Activated CD4-positive, alpha-beta T cell treated with anti-CD3 and anti-CD28 coated beads for 48 hours (primary cell): ENCODE results near the gene ERAS.
"Not testable (repeated sequence)": the region's sequence is repeated elsewhere in the genome, so short reads cannot be mapped to it uniquely, and the experiment has no call there.

Experiments
- DNase-seq: peaks from one replicate; pipeline ENCODE4 v3.0.0-alpha.2; 2020

ERAS gene

DNA sequence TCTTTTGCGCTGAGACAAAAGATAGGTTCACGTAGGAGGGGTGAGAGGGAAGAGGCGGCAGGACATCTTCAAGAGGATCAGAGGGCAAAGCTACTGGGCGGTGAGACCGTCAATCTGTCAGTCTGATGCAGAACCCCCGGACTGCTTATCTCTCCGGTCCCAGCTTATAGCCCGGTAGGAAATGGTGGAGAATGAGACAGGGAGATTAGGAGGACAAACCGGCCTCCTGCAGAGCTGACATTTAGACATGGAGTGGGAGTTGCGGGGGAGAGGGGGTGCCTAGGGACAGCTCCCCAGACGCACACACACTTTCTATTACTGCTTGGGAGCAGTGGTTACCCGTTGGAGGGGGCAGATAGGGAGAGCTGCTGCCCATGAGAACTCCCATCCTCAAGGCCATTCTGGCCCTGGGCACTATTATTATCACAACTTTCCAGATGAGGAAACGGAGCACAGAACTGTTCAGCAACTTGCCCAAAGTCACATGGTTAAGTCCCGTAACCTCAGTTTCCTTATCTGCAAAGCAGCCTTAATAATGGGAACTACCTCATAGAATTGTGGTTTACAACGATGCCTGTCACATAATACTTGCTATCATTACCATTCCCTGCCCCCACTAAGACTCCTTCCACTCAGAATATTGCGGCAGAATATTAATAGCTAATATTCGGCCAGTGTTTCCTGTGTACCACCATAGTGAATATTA, 25.6 kb upstream of the ERAS start:
- DNase-seq, result no peak

DNA sequence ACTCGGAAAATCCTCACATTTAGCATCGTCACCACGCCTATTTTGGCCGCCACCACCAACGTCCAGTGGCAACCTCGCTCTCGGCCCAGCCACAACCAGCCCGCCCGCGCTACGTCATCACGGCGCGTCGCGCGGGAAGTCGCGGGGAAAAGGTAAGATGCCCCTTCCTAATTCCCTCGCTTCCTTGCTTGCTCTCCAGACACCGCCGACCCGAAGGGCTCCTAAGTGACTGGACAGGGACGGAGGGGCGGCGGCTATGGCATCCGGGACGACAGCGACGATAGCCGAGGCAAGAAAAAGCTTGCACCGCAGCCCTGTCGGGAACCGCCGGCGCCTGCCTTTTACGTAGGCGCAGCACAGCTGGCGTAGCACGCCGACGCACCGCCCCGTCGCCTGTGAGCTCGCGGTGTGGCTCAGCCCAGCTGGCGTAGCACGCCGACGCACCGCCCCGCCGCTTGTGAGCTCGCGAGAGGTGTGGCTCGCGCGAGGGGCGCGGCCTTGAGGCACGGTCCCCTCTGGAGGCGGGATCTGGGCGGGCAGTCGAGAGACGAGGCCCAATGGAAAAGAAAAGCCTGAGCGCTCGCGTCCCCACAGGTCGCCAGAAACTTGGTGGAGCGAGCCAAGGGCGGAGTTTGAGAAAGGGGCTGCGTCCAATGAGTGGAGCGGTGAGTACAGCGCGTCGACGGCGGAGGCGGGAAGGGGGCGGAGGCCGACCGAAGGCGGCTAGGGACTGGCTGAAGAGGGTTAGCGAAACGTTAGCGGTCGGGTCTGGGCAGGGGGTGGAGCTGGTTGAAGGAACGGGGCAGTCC, 24.8 kb upstream of the ERAS start, which contains the start of gene HDAC6:
Gene HDAC6, plus strand, starts transcription at position 788 of the 809 bp plus-strand sequence. CDS start 626 bp downstream, outside the sequence.
- peak; percentile 96 for DNase-seq

DNA sequence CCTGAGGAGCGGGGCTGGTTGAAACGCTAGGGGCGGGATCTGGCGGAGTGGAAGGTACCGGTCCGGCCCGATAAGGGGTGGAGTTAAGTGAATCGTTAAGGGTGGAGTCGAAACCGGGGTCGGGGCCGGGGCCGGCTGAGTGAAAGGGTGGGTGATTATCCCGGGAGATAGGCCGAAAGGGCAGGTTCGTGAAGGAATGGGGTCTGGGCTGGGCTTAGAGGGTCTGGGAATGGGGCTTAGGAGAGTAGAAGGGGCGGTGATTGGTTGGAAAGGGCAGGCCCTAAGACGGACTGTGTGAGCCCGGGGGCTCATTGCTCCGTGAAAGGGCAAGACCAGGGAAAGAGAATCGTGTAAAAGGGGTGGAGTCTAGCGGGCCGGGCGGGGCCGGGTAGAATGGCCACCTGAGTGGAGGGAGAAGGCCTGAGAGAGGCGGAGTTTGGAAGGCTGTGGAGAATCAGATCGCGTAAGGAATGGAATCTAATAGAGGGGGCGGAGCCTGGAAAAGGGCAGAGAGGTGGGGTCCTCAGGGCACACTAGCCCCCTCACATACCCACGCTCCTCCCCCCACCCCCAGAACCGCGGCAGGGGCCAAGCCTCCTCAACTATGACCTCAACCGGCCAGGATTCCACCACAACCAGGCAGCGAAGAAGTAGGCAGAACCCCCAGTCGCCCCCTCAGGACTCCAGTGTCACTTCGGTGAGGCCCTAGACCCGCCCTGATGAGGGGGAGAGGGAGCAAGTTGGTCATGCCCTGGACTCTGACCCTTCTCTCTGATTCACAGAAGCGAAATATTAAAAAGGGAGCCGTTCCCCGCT, 24.0 kb upstream of the ERAS start:
- DNase-seq, result peak; percentile 81

DNA sequence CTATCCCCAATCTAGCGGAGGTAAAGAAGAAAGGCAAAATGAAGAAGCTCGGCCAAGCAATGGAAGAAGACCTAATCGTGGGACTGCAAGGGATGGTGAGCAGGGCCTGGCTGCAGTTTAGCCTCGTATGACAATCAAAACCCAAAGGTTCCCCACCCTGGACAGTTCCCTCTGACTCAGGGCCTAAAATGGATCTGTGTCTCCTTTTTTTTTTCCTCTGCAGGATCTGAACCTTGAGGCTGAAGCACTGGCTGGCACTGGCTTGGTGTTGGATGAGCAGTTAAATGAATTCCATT, 23.5 kb upstream of the ERAS start:
- DNase-seq, result no peak

DNA sequence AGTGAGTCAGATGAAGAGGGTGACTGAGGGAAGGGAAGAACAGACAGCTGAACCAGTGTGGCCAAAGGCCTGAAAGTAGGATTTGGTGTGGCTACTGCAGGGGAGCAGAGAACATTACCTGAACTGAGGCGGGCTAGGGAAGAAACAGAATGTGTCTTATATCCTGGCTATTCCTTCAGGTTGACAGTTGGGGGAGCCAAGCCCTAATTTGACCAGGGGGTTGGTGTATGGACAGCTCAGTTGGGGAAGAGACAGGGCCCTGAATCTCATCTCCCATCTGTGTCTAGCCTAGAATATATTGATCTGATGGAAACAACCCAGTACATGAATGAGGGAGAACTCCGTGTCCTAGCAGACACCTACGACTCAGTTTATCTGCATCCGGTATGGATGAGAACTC, 20.2 kb upstream of the ERAS start:
- no peak for DNase-seq

DNA sequence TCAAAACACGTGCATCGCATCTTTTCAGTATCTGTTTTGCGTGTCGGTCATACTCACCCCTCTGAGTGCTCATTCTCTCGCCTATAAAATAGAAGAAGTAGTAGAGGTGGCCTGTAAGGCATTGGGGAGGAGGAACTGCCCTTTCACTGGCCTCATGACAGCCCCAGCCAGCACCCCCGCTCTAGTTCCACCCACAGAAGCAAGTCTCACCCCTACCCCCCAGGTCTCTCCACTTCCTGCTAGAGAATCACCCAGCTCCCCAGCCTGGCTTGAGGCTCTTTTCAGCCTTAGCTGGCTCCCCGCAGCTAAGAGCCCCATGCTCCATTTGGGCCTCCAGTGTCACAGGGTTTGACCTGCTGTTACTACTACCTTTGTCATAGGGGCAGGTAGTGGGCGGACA, 12.7 kb upstream of the ERAS start:
- DNase-seq, result no peak

DNA sequence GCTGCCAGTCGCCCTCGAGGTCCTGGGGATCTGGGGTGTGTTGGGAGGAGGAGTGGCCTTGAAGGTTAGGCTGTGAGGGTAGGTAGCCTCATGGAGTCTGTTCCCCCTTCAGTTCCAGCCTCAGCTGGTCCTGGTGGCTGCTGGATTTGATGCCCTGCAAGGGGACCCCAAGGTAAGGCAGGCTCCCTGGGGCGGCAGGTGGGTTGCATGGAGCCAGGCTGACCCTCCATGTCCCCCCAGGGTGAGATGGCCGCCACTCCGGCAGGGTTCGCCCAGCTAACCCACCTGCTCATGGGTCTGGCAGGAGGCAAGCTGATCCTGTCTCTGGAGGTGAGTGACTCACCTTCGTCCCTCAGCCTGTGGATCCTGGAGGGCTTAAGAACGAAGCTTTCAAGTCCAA, 11.6 kb upstream of the ERAS start:
- DNase-seq, result no peak

DNA sequence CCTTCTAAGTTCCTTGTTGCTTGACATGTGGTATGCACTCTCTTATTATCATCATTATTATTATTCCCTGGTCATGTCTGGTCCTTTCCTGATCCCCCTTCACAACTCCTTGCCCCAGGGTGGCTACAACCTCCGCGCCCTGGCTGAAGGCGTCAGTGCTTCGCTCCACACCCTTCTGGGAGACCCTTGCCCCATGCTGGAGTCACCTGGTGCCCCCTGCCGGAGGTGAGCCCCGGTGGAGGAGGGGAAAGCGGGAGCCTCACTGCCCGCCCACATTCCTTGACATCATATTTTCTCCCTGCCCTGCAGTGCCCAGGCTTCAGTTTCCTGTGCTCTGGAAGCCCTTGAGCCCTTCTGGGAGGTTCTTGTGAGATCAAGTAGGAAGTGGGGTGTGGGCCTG, 11.0 kb upstream of the ERAS start:
- no peak for DNase-seq

DNA sequence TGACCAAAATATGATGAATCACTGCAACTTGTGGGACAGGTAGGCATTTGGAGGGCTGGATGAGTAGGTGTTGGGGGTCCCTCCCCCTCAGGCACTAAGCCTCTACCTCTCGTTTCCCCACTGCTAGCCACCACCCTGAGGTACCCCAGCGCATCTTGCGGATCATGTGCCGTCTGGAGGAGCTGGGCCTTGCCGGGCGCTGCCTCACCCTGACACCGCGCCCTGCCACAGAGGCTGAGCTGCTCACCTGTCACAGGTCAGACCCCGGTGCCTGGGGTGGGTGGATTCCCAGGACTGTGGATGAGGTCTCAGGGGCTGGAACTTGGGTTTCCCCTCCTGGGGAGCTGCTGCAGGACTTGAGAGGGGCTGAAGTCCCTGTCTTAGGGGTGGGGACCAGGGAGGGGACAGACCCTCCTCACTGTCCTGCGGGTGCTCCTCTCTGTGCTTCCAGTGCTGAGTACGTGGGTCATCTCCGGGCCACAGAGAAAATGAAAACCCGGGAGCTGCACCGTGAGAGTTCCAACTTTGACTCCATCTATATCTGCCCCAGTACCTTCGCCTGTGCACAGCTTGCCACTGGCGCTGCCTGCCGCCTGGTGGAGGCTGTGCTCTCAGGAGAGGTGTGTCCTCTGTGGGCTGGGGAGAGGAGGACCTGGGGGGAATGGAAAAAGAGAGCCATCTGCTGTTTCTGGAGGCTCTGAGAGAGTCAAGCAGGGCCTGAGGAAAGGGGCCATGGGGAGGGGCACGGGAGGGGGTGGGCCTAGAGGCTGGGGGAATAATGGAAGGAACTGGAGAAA, 10.1 kb upstream of the ERAS start:
- no peak for DNase-seq

DNA sequence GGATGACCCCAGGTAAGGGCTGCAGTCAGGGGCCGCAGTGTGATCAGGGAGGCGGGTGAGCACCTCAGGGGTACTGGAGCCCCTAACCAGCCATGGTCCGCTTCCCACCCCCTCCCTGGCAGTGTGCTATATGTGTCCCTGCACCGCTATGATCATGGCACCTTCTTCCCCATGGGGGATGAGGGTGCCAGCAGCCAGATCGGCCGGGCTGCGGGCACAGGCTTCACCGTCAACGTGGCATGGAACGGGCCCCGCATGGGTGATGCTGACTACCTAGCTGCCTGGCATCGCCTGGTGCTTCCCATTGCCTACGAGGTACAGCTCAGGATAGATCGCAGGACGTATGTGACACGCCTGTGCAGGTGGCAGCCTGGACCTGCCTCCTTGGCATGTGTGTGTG, 8.2 kb upstream of the ERAS start:
- no peak for DNase-seq

DNA sequence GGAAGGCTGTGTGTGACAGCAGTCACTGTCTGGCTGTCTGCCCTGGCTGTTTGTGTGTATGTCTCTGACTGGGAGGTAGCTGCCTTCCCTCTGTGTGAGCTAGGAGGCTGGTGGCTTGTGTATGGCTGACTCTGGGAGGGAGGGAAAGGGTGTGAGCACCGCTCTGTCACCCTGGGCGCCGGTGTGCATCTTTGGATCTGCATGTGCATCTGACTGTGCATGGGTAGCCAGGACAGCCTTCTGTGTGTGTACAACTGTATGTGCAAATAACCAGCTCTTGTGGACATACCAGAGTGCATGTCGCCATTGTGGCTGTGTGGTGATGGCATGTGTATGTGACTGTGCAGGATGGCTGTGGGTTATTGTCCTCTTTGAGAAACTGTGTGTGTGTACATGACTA, 7.4 kb upstream of the ERAS start:
- DNase-seq, result no peak

DNA sequence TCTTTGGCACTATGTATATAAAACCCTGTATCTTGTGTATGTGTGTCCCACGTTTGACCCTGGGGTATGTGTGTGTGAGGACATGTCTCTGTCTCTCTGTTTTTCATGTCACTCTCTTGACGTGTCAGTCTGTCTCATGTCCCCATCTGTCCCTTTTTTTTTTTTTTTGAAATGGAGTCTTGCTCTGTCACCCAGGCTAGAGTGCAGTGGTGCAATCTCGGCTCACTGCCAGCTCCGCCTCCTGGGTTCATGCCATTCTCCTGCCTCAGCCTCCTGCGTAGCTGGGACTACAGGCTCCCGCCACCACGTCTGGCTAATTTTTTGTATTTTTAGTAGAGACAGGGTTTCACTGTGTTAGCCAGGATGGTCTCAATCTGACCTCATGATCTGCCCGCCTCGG, 6.9 kb upstream of the ERAS start:
- DNase-seq, result not testable (repeated sequence)

DNA sequence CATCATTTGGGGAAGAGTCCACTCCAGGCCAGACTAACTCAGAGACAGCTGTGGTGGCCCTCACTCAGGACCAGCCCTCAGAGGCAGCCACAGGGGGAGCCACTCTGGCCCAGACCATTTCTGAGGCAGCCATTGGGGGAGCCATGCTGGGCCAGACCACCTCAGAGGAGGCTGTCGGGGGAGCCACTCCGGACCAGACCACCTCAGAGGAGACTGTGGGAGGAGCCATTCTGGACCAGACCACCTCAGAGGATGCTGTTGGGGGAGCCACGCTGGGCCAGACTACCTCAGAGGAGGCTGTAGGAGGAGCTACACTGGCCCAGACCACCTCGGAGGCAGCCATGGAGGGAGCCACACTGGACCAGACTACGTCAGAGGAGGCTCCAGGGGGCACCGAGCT, 3.3 kb upstream of the ERAS start:
- DNase-seq, result no peak

DNA sequence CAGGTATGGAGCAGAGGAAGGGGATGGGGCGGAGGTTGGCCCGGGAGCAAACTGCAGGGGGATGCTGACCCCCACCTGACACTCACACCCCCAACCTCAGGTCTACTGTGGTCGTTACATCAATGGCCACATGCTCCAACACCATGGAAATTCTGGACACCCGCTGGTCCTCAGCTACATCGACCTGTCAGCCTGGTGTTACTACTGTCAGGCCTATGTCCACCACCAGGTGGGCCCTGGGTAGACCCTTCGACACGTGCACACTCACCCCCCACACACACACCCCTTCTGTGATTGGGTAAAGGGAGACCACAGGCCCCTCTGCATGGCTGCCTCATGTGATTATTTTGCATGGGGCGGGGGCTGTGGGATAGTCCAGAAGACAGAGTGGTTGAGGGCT, 2.2 kb upstream of the ERAS start:
- no peak for DNase-seq

DNA sequence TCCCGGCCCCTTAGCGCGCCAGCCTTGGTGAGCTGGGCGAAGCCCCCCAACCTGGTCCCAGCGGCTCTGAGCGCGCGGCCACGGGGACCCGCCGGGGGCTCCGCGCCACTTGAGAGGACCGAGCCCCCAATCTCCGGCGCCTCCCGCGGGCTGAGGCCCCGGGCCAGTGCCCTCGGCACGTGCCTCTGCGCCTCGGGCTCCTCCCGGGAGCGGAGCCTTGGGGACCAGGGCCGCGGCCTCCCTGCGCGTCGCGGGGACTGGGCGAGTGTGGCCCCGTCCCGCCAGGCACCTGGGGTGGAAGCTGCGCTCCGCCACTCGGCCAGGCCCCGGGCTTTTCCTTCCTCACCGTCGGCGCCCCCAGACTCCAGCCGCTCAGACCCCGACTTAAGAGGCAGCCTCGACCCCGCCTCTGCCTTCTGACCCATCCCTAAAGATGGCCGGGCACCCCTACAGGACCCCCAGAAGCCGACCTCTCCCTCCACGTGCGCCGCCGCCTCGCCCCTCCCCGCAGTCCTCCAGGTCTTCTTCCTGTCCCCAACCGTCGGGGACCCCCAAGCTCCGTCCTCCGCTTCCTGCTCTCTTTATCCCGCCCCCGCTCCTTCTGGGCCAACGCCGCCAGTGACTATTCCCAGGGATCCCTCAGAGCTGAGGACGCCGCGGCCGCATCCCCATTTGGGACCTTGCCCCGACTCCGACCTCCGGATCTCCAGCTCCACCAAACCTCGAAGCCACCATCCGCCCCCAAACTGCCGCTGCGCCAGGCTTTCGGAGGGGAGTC, 752 bp downstream of the ERAS start:
- no peak for DNase-seq

DNA sequence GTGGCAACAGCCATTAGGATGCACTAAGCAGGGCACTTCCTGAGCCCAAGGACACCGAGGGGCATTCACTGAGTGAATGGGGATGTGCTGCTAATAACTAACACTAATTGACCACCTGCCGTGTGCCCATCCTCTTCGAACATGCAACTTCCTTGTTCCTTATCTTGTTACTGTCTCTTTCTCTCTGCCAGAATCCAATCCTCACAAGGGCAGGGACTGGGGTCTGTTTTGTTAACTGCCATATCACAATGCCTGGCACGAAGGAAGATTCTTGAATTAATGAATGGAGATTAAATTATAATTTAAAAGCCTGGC, 1.3 kb downstream of the ERAS start:
- no peak for DNase-seq

DNA sequence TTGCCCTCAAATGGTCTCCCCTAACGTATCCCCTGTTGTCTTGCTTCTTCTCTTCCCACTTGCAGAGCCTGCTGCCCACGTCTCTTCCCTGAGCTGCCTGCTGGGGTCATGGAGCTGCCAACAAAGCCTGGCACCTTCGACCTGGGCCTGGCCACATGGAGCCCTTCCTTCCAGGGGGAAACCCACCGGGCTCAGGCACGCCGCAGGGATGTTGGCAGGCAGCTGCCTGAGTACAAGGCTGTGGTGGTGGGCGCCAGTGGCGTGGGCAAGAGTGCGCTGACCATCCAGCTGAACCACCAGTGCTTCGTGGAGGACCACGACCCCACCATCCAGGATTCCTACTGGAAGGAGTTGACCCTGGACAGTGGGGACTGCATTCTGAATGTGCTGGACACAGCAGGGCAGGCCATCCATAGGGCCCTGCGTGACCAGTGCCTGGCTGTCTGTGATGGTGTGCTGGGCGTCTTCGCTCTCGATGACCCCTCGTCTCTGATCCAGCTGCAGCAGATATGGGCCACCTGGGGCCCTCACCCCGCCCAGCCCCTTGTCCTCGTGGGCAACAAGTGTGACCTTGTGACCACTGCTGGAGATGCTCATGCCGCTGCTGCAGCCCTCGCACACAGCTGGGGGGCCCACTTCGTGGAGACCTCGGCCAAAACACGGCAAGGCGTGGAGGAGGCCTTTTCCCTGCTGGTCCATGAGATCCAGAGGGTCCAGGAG, 2.9 kb downstream of the ERAS start:
- no peak for DNase-seq

DNA sequence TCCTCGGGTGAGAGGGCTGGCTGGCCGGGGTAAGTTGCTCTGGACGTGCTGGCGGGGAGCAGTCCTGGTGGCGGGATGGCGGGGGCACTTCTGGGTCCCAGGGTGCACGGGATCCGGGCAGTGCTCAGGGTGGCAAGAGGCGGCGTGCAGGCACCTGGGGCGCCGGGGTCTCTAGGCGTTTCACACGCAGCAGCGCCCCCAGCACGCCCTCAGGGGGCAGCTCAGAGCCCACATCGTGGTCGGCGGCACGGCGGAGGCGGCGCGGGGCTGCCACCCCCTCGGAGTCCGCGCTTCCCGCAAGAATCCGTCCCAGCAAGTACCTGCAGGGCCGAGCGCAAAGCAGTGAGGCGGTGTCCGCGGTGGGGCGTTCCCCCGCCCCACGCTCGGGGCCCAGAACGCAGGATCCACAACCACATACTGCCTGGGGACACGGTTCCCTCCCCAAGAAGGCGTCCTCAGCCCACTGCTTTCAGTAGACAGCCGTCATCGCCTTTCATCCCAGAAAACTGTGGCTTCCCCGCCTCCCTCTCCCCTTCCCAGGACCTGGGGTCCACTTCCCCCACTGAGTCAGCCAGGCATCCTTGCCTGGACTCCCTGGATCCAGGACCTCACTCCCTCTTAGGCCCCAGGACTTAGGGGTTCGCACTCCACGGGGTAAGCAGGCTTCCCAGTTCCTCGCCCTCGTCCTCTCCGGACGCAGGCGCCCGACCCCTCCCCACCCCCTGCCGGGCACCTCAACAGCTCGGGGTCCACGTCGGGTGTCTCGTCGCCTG, 5.0 kb downstream of the ERAS start:
- DNase-seq, result no peak

DNA sequence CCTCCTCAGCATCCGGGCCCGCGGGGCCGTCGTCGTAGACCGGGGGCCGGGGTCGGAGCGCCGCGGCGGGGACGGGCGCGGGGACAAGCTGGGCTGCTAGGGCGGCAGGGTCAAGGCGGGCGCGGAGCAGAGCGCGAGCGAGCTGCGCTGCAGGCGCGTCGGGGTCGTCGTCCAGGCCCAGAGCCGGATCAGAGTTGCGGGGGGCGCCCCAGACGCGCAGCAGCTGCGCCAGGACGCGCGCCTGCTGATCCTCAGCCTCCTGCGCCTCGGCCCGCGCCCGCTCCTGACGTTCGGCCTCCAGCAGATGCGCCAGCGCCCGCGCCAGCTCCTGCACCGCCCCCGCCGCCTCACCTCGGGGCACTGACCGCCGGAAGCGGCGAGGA, 5.6 kb downstream of the ERAS start:
- DNase-seq, result no peak

DNA sequence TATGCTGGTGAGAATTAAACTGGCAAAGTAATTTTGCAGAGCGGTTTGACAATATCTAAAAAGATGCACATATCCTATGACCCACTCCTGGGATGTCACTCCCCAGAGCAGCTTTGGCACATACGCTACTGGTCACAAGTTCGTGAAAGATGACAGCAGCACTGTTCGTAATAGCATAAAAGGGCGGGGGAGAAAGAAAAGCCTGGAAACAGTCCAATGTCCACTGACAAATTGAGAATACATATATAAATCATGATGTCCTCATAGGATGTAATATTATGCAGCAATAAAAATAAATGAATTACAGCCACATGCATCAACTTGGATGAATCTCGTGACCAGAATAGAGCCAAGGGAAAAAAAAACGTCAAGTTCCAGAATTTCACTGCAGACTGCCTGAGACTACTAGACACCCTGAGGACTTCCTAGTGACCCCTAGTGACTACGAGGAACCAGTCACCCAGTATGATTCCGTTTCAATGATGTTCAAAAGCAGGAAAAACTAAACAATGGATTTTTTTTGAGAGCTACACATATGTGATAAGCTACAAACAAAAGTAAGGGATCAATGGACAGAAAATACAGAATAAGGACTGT, 7.3 kb downstream of the ERAS start:
- no peak for DNase-seq

DNA sequence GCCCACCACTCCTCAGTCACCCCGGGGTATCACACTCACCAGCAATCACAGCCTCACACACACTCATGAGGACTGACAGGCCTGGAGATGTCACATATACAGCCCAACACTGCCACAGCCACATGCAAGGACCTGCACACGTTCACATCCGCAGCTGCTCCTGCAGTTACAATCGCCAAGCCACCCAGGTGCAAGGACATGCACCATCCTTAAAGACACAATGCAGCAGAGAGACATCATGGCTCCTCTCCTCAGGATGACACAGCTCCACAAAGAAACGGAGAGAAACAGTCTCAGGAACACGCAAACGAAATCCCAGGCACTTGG, 8.0 kb downstream of the ERAS start:
- no peak for DNase-seq
